ENCODE measurements around the gene IQCN. TPM values are rescaled to one million over a fixed set of nuclear protein-coding genes. Genes with fewer than 3 reads are reported as not detected.

Gene IQCN
- total RNA-seq, 4 donors from 2014 or later = 4.8 to 49.7 (median 17.5) TPM

DNA sequence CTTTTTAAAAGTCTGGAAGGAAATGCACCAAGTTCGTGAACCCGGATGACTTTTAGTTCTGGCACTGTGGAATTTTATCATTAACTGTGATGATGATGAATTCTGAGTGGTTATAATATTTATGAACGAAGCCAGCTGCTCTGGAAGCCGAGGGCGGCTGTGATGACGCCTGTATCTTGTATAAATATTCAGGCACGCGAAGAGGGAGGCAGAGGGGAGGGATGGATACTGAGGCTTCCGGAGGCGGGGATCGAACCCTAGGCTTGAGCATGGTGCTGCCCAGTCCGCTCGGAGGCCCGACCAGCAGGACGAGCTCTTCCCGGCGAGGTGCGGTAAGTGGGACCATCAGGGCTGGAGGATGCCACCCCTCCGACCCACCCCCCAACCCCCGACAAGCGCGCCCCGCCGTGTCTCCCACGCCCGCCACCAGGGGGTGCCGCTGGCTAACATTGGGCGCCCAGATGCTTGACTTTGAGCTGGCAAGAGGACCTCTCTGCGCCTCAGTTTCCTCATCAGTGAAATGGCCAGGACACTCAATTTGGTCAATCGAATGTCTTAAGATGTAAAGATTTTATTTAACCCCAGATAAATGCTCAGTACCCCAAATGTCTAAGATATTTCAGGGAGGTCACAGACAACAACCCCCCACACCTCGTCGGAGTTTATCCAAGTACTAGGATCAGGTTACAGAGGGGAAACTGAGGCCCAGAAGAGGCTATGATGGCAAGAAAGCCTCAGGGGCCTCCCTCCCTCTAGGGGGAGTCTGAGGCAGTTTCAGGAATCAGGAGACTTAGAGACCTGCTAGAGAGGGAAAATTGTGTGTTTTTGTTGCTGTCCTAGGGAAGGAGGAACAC lies 65.9 kb downstream of the IQCN start:
- WGBS, 2 donors (ENCODE audit: low coverage in 1 of 2) = 20 to 33% methylated on average over 3 to 24 of the region's 32 CpGs
- Histone ChIP-seq H3K4me3 (no peak overlapping the region), H3K4me1 (peaks cover 0 to 19% (median 15%) of the 10 kb centered on the region in 4 donors), H3K9me3 (no peaks in the 10 kb centered on the region), H3K36me3 (no peaks in the 10 kb centered on the region), H3K27ac (no peak overlapping the region), H3K27me3 (peaks cover 12% of the 10 kb centered on the region)
- in situ Hi-C loops (cut with MboI; ENCODE audit: low pct_ligation_motif_present in 1 of 4, low pct_unique_long_range_greater_than_20kb in 1 of 4, low sequenced_read_pairs in 3 of 4) (loop anchor here in 1 of 4 donors (25.0 kb wide), 1 partner anchor 129 kb away; the partner anchor contains the start of gene PGPEP1), intact Hi-C loops (cut with DNase I; ENCODE audit: low total_unique reads) (loop anchor here (10.0 kb wide), 1 partner anchor 206 kb away; the partner anchor contains the start of gene SSBP4)
- DNase-seq = peak; percentile 38
- TF ChIP-seq EP300 (IDR thresholded peaks at IDR 0.05; ENCODE audit: low read depth) (no peak), CTCF (IDR thresholded peaks at IDR 0.05) (peak; percentile 38 to 77 (median 72)), POLR2AphosphoS5 (IDR thresholded peaks at IDR 0.05) (no peak), POLR2A (IDR thresholded peaks at IDR 0.05) (no peak)

Small RNA genes lying within 50 kb of the gene (small RNA-seq; reads per million reads assigned to genes)
- gene MIR3188 (0 to 1.6 (median 0.26) reads per million in 4 donors), gene RPL39P38 (0 reads per million in 4 donors)

Other genes with a start within 250 kb of the IQCN start
- 1 to 10 TPM in 1 of 4 donors, under 1 TPM in 1, not detected in 2; 0.55 to 2.1 TPM for gene IL12RB1, start 187.5 kb downstream of the IQCN start, total RNA-seq
- gene MAST3, start 176.7 kb downstream of the IQCN start, total RNA-seq = 10 to 100 TPM; 27.2 to 53.5 (median 32.7) TPM
- 100 to 1,000 TPM in 1 of 4 donors, 10 to 100 TPM in 3; 30.5 to 135 (median 31.2) TPM for gene PIK3R2, start 121.3 kb downstream of the IQCN start, total RNA-seq
- 10 to 100 TPM in 3 of 4 donors, 1 to 10 TPM in 1; 10.0 to 50.8 (median 32.8) TPM for gene IFI30, start 100.6 kb downstream of the IQCN start, total RNA-seq
- 10 to 100 TPM in 3 of 4 donors, 1 to 10 TPM in 1; 1.6 to 22.3 (median 12.6) TPM for gene MPV17L2, start 81.2 kb downstream of the IQCN start, total RNA-seq
- gene RAB3A, start 70.4 kb downstream of the IQCN start, total RNA-seq = 1 to 10 TPM in 3 of 4 donors, not detected in 1; 2.2 to 8.6 (median 3.8) TPM
- 10 to 100 TPM in 2 of 4 donors, 1 to 10 TPM in 2; 3.0 to 18.3 (median 7.7) TPM for gene PDE4C, start 48.0 kb downstream of the IQCN start, total RNA-seq
- 1,000 to 10,000 TPM in 3 of 4 donors, 100 to 1,000 TPM in 1; 714 to 2,423 (median 1,288) TPM for gene JUND, start 7.2 kb upstream of the IQCN start, total RNA-seq
- 100 to 1,000 TPM in 3 of 4 donors, 10 to 100 TPM in 1; 94.3 to 218 (median 175) TPM for gene LSM4, start 48.6 kb upstream of the IQCN start, total RNA-seq
- gene PGPEP1, start 66.1 kb upstream of the IQCN start, total RNA-seq = 100 to 1,000 TPM in 1 of 4 donors, 10 to 100 TPM in 3; 59.7 to 110 (median 73.0) TPM
- gene GDF15, start 111.7 kb upstream of the IQCN start, total RNA-seq = 10 to 100 TPM; 36.3 to 77.0 (median 58.9) TPM
- 1 to 10 TPM in 3 of 4 donors, not detected in 1; 3.3 to 4.9 (median 4.1) TPM for gene LRRC25, start 123.2 kb upstream of the IQCN start, total RNA-seq
- 10 to 100 TPM in 3 of 4 donors, 1 to 10 TPM in 1; 9.4 to 40.4 (median 32.2) TPM for gene SSBP4, start 144.9 kb upstream of the IQCN start, total RNA-seq
- gene ISYNA1, start 163.7 kb upstream of the IQCN start, total RNA-seq = 10 to 100 TPM in 2 of 4 donors, 1 to 10 TPM in 2; 3.0 to 15.1 (median 8.8) TPM
- gene ELL, start 247.6 kb upstream of the IQCN start, total RNA-seq = 10 to 100 TPM; 16.2 to 72.2 (median 18.0) TPM

Data from transverse colon (tissue), 4 donors.